ENCODE data around the gene IMMP2L. TPM values are rescaled to one million over a fixed set of nuclear protein-coding genes. Genes with fewer than 3 reads are reported as not detected.

Gene IMMP2L
- total RNA-seq, 1 donor from 2014 or later = 21.5 TPM

DNA sequence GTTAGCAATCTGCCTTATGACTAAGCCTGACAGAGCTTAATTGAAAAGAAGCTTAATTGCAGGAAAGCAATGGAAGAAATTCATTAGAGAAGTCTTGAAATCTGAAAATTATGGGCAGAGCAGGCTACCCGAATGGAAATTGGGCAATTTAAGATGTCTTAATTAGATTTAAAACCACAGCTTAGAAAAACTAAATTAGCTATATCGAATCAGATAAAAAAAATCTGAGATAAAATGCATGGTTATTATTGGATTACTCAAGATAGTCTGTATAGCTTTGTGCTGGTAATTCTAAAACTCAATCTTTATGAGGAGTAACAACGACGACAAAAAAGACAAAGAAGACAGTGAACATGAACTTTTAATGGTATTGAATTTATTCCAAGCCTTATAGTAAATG, 719.5 kb downstream of the IMMP2L start:
- H3K4me1 Mint-ChIP-seq = peaks cover 23% of the 10 kb centered on the region
- H3K27ac Mint-ChIP-seq = no peak overlapping the region
- Histone ChIP-seq H3K4me1 (peaks cover 33% of the 10 kb centered on the region), H3K4me2 (no peak overlapping the region), H3K79me2 (ENCODE audit: low read depth) (no peaks in the 10 kb centered on the region), H2AFZ (replicated peaks) (no peak overlapping the region), H3K9me3 (ENCODE audit: low read depth) (no peaks in the 10 kb centered on the region), H3F3A (ENCODE audit: low read depth) (peaks cover 4% of the 10 kb centered on the region), H3K36me3 (no peaks in the 10 kb centered on the region), H3K27me3 (no peaks in the 10 kb centered on the region), H3K4me3 (no peak overlapping the region), H3K27ac (no peak overlapping the region), H4K20me1 (ENCODE audit: low read depth) (no peaks in the 10 kb centered on the region), H3K9ac (no peak overlapping the region)
- no peaks in the 10 kb centered on the region for H3K9me3 Mint-ChIP-seq
- H3K27me3 Mint-ChIP-seq (ENCODE audit: insufficient read depth, low read depth) = no peaks in the 10 kb centered on the region
- no peaks in the 10 kb centered on the region for H3K36me3 Mint-ChIP-seq
- H3K4me3 Mint-ChIP-seq = no peak overlapping the region
- no peak for DNase-seq (ENCODE audit: low spot score)
- TF ChIP-seq EZH2 (IDR thresholded peaks at IDR 0.05) = no peak

DNA sequence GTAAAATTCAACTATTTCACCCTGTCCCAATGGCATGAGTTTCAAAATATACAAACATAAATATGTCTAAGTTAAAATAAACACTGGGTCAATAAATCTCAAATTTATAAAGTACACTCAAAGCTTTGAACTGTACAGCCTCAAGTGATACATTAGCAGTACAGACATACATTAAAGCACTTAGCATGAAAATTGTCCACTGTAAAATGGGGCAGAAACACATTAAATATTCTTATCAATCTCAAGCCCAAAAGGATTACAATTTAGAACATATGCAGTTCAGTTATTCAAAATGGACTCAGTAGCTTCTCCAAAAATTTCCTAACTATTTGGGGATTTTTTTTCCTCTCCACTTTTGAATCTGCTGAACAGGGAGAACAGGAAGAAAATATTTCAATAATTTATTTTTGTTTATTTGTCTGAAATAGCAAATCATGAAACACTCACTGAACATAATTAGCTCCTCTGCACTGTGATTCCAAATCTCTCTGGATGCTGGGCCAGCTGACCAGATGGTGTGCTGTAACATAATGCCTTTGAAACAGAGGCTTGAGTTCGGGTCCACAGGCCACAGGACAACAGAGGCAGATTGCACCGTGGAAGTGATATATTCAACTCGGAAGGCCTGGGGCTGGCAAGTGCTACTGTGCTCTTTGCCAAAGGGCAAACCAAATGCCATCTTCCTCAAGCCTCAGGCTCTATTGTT, 720.3 kb downstream of the IMMP2L start:
- Mint-ChIP-seq H3K36me3 (no peaks in the 10 kb centered on the region), H3K4me1 (peaks cover 23% of the 10 kb centered on the region), H3K27ac (no peak overlapping the region), H3K27me3 (ENCODE audit: insufficient read depth, low read depth) (no peaks in the 10 kb centered on the region), H3K4me3 (no peak overlapping the region), H3K9me3 (no peaks in the 10 kb centered on the region)
- Histone ChIP-seq H3K36me3 (no peaks in the 10 kb centered on the region), H3K4me2 (no peak overlapping the region), H3F3A (ENCODE audit: low read depth) (peaks cover 4% of the 10 kb centered on the region), H2AFZ (replicated peaks) (no peak overlapping the region), H3K79me2 (ENCODE audit: low read depth) (no peaks in the 10 kb centered on the region), H3K9ac (no peak overlapping the region), H3K27ac (no peak overlapping the region), H3K4me3 (no peak overlapping the region), H4K20me1 (ENCODE audit: low read depth) (no peaks in the 10 kb centered on the region), H3K9me3 (ENCODE audit: low read depth) (no peaks in the 10 kb centered on the region), H3K4me1 (peaks cover 33% of the 10 kb centered on the region), H3K27me3 (no peaks in the 10 kb centered on the region)
- TF ChIP-seq EZH2 (IDR thresholded peaks at IDR 0.05) (no peak), EZH2phosphoT487 (IDR thresholded peaks at IDR 0.05) (no peak)
- TF ChIP-seq, protein P1, sequence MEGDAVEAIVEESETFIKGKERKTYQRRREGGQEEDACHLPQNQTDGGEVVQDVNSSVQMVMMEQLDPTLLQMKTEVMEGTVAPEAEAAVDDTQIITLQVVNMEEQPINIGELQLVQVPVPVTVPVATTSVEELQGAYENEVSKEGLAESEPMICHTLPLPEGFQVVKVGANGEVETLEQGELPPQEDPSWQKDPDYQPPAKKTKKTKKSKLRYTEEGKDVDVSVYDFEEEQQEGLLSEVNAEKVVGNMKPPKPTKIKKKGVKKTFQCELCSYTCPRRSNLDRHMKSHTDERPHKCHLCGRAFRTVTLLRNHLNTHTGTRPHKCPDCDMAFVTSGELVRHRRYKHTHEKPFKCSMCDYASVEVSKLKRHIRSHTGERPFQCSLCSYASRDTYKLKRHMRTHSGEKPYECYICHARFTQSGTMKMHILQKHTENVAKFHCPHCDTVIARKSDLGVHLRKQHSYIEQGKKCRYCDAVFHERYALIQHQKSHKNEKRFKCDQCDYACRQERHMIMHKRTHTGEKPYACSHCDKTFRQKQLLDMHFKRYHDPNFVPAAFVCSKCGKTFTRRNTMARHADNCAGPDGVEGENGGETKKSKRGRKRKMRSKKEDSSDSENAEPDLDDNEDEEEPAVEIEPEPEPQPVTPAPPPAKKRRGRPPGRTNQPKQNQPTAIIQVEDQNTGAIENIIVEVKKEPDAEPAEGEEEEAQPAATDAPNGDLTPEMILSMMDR (IDR thresholded peaks at IDR 0.05) = no peak
- DNase-seq (ENCODE audit: low spot score) = peak; percentile 19

DNA sequence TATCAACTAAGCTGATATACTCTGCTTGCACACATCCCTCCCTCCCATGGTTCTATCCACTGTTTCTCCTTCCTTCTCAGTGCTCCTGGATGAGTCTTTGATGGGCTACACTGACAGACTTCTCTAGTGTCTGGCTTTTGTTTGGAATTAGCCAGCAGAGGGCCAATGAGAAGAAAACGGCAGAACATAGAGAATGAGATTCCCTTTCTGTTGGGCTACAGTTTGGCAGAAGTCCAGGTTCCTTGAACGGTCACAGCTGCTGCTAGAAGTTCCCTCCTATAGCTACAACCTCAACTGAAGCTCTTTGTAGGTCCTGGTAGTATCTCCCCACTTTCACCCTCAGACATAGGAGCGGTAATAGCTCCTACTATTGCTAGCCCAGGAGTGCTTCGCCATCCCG, 722.4 kb downstream of the IMMP2L start:
- Histone ChIP-seq H3K36me3 (no peaks in the 10 kb centered on the region), H4K20me1 (ENCODE audit: low read depth) (no peaks in the 10 kb centered on the region), H3K4me3 (no peak overlapping the region), H3K4me2 (no peak overlapping the region), H3K27me3 (no peaks in the 10 kb centered on the region), H3K79me2 (ENCODE audit: low read depth) (no peaks in the 10 kb centered on the region), H3K9ac (no peak overlapping the region), H3K27ac (no peak overlapping the region), H2AFZ (replicated peaks) (peak overlapping the region; percentile 54), H3F3A (ENCODE audit: low read depth) (peaks cover 4% of the 10 kb centered on the region), H3K4me1 (peaks cover 26% of the 10 kb centered on the region), H3K9me3 (ENCODE audit: low read depth) (no peaks in the 10 kb centered on the region)
- TF ChIP-seq, protein P1 (IDR thresholded peaks at IDR 0.05) = peak; percentile 40
- TF ChIP-seq EZH2phosphoT487 (IDR thresholded peaks at IDR 0.05) = no peak
- TF ChIP-seq EZH2 (IDR thresholded peaks at IDR 0.05) = no peak
- no peak overlapping the region for H3K4me3 Mint-ChIP-seq
- H3K27me3 Mint-ChIP-seq (ENCODE audit: insufficient read depth, low read depth) = no peaks in the 10 kb centered on the region
- H3K9me3 Mint-ChIP-seq = no peaks in the 10 kb centered on the region
- H3K4me1 Mint-ChIP-seq = peaks cover 22% of the 10 kb centered on the region
- H3K27ac Mint-ChIP-seq = no peak overlapping the region
- H3K36me3 Mint-ChIP-seq = no peaks in the 10 kb centered on the region
- DNase-seq (ENCODE audit: low spot score) = peak; percentile 28

DNA sequence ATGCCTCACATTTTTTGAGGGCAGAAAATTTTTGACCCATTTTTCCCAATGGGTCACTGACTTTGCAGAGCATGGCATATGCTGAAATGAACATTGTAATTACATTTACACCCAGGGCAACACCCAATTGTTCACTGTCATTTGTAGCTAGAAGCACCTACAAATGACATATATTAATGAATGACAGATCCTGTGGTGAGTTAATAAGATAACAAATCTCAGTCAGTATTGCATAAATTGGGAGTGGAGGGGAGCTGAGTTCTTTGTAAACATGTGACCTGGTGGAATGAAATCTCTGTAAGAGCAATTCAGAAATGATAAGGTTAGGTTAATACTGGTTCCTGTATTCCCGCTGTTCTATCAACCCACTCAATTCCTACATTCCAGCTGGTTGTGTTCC, 726.4 kb downstream of the IMMP2L start:
- Mint-ChIP-seq H3K4me3 (no peak overlapping the region), H3K27me3 (ENCODE audit: insufficient read depth, low read depth) (no peaks in the 10 kb centered on the region), H3K4me1 (peaks cover 9% of the 10 kb centered on the region), H3K27ac (no peak overlapping the region), H3K9me3 (no peaks in the 10 kb centered on the region), H3K36me3 (no peaks in the 10 kb centered on the region)
- H3K36me3 ChIP-seq = no peaks in the 10 kb centered on the region
- H3K9me3 ChIP-seq (ENCODE audit: low read depth) = no peaks in the 10 kb centered on the region
- H3K4me1 ChIP-seq = peaks cover 6% of the 10 kb centered on the region
- no peaks in the 10 kb centered on the region for H4K20me1 ChIP-seq (ENCODE audit: low read depth)
- no peak overlapping the region for H2AFZ ChIP-seq (replicated peaks)
- no peak overlapping the region for H3K4me3 ChIP-seq
- TF ChIP-seq, protein P1 (IDR thresholded peaks at IDR 0.05) = no peak
- TF ChIP-seq EZH2phosphoT487 (IDR thresholded peaks at IDR 0.05) = no peak
- no peak for TF ChIP-seq EZH2 (IDR thresholded peaks at IDR 0.05)
- H3K79me2 ChIP-seq (ENCODE audit: low read depth) = no peaks in the 10 kb centered on the region
- H3F3A ChIP-seq (ENCODE audit: low read depth) = peaks cover 4% of the 10 kb centered on the region
- H3K27ac ChIP-seq = no peak overlapping the region
- no peak overlapping the region for H3K9ac ChIP-seq
- H3K4me2 ChIP-seq = no peak overlapping the region
- no peak for DNase-seq (ENCODE audit: low spot score)
- no peaks in the 10 kb centered on the region for H3K27me3 ChIP-seq
